Activated CD4-positive, alpha-beta memory T cell treated with anti-CD3 and anti-CD28 coated beads for 36 hours (primary cell): Measurements from ENCODE around the gene POMGNT1. TPM values are rescaled to one million over a fixed set of nuclear protein-coding genes. Genes with fewer than 3 reads are reported as not detected.

ENCODE experiments used
- CTCF ChIA-PET: fragments of 350-600 bp; sonication (Branson Sonifier 250); formaldehyde crosslinking; loops from one replicate; lab custom pipeline; 2021; ENCODE audit warnings: antibody characterized with exemption, inconsistent platforms; lab: Charles Lee
- POLR2A ChIA-PET: fragments of 350-600 bp; sonication (Branson Sonifier 250); formaldehyde crosslinking; loops from one replicate; lab custom pipeline; 2021; ENCODE audit warnings: antibody characterized with exemption; lab: Charles Lee
- DNase-seq: peaks from one replicate; pipeline ENCODE4 v3.0.0-alpha.2; 2020
- H3K27ac Mint-ChIP-seq: one replicate; pipeline ENCODE4 v1.8.0; 2021; ENCODE audit warnings: mixed read lengths
- H3K27me3 Mint-ChIP-seq: one replicate; pipeline ENCODE4 v1.8.0; 2021; ENCODE audit warnings: mixed read lengths
- H3K36me3 Mint-ChIP-seq: one replicate; pipeline ENCODE4 v1.8.0; 2021; ENCODE audit warnings: mixed read lengths
- H3K4me1 Mint-ChIP-seq: one replicate; pipeline ENCODE4 v1.8.0; 2021; ENCODE audit warnings: low read depth, mixed read lengths
- H3K4me3 Mint-ChIP-seq: one replicate; pipeline ENCODE4 v1.8.0; 2021; ENCODE audit warnings: mild to moderate bottlenecking, mixed read lengths
- H3K9me3 Mint-ChIP-seq: one replicate; pipeline ENCODE4 v1.8.0; 2021; ENCODE audit warnings: mixed read lengths
- intact Hi-C: fragments of 100-400 bp; cut with micrococcal nuclease; formaldehyde crosslinking; loops from one replicate; pipeline ENCODE4 v1.15.1; 2023
- total RNA-seq, 2 experiments: library from RNA; stranded (reverse); gene quantifications; one replicate each; pipeline ENCODE4 v1.2.3, GENCODE V29; 2021

Gene POMGNT1
- total RNA-seq, 2 experiments from 2014 or later = 43.6 to 44.1 TPM

- ChIA-PET POLR2A (no interaction called here), CTCF (interaction anchor here (0.6 kb wide), 1 partner anchor 385 kb away, joined by 3 read pairs; no protein-coding TSS in a partner anchor)
- H3K27ac Mint-ChIP-seq = no peak overlapping the region
- H3K4me1 Mint-ChIP-seq = no peaks in the 10 kb centered on the region
- H3K9me3 Mint-ChIP-seq = no peaks in the 10 kb centered on the region
- no peaks in the 10 kb centered on the region for H3K27me3 Mint-ChIP-seq
- no peaks in the 10 kb centered on the region for H3K36me3 Mint-ChIP-seq
- H3K4me3 Mint-ChIP-seq = no peak overlapping the region
- DNase-seq = no peak
- intact Hi-C loops = no loop called here
Measured at GRCh38 chr1:46148318-46148717, 49.9 kb downstream of the POMGNT1 start.

Other genes with a start within 250 kb of the POMGNT1 start
- under 1 TPM; 0.65 to 0.83 TPM for gene PIK3R3, start 65.8 kb downstream of the POMGNT1 start, total RNA-seq
- gene TSPAN1, start 23.3 kb downstream of the POMGNT1 start, total RNA-seq = under 1 TPM; 0.53 to 0.83 TPM
- not detected for gene P3R3URF, start 21.9 kb downstream of the POMGNT1 start, total RNA-seq
- gene LURAP1, start 4.9 kb upstream of the POMGNT1 start, total RNA-seq = under 1 TPM; 0.21 to 0.27 TPM
- gene RAD54L, start 49.3 kb upstream of the POMGNT1 start, total RNA-seq = 10 to 100 TPM; 64.9 to 65.0 TPM
- gene LRRC41, start 105.2 kb upstream of the POMGNT1 start, total RNA-seq = 10 to 100 TPM; 31.4 to 34.6 TPM
- 100 to 1,000 TPM; 351 to 353 TPM for gene UQCRH, start 105.3 kb upstream of the POMGNT1 start, total RNA-seq
- 10 to 100 TPM; 29.1 to 29.9 TPM for gene NSUN4, start 142.4 kb upstream of the POMGNT1 start, total RNA-seq
- 1 to 10 TPM; 4.4 to 5.3 TPM for gene FAAH, start 195.9 kb upstream of the POMGNT1 start, total RNA-seq